ENCODE data around the gene ZNF527.
"Not testable (repeated sequence)": the region's sequence is repeated elsewhere in the genome, so short reads cannot be mapped to it uniquely, and the experiment has no call there.

ZNF527 gene

GRCh38 chr19:37370880-37371661 lies at the start of gene ZNF527:
TSS of gene ZNF527 (plus strand) at chr19:37371099. CDS start at chr19:37374199, 3,100 bp downstream.
- DNase-seq = peak; percentile 84 to 100 (median 97)

GRCh38 chr19:37329686-37330085 lies 41.2 kb upstream of the ZNF527 start:
- DNase-seq = no peak

- DNase-seq = no peak
These were observed 38.1 kb upstream of the ZNF527 start for GRCh38 chr19:37332839-37333238.

- no peak for DNase-seq
These were observed 37.4 kb upstream of the ZNF527 start for GRCh38 chr19:37333457-37333856.

GRCh38 chr19:37334179-37335071 lies 36.5 kb upstream of the ZNF527 start:
- DNase-seq = peak; percentile 39 to 98 (median 88)

- DNase-seq = no peak
These were observed 28.1 kb upstream of the ZNF527 start for GRCh38 chr19:37342753-37343152.

GRCh38 chr19:37346091-37346490 lies 24.8 kb upstream of the ZNF527 start:
- DNase-seq = no peak

- no peak for DNase-seq
These were observed 22.8 kb upstream of the ZNF527 start for GRCh38 chr19:37348060-37348459.

- DNase-seq = no peak
These were observed 16.9 kb upstream of the ZNF527 start for GRCh38 chr19:37353968-37354367.

GRCh38 chr19:37355901-37356300 lies 15.0 kb upstream of the ZNF527 start:
- DNase-seq = no peak

GRCh38 chr19:37361994-37362393 lies 8.9 kb upstream of the ZNF527 start:
- DNase-seq = no peak

- peak in 1 of 56 donors; percentile 3 for DNase-seq
These were observed 8.2 kb upstream of the ZNF527 start for GRCh38 chr19:37362733-37363132.

- peak in 6 of 56 donors; percentile 12 to 54 (median 26) for DNase-seq
These were observed 466 bp upstream of the ZNF527 start for GRCh38 chr19:37370386-37370879.

- no peak for DNase-seq
These were observed 18.3 kb downstream of the ZNF527 start for GRCh38 chr19:37389234-37389633.

GRCh38 chr19:37391399-37391798 lies 20.5 kb downstream of the ZNF527 start:
- not testable (repeated sequence) for DNase-seq

GRCh38 chr19:37401078-37401477 lies 30.2 kb downstream of the ZNF527 start:
- DNase-seq = no peak

GRCh38 chr19:37403403-37403802 lies 32.5 kb downstream of the ZNF527 start:
- DNase-seq = no peak

- not testable (repeated sequence) for DNase-seq
These were observed 35.4 kb downstream of the ZNF527 start for GRCh38 chr19:37406140-37406846.

GRCh38 chr19:37412700-37413099 lies 41.8 kb downstream of the ZNF527 start:
- DNase-seq = no peak

GRCh38 chr19:37413313-37414084 lies 42.6 kb downstream of the ZNF527 start:
- no peak for DNase-seq
